Cardiac fibroblast (primary cell): ENCODE measurements around the gene HOXB2.

Experiments used
- DNase-seq, 2 donors: peaks; one replicate each; pipeline versions ENCODE4 v3.0.0 to v3.0.0-alpha.2; 2010; ENCODE audit warnings: low read depth in 2 of 2
- H3K4me3 ChIP-seq, 2 donors: replicated peaks in 1 of 2; 1 replicate in 1 of 2; 2 replicates in 1 of 2; pipeline ENCODE4 v1.5.1; 2011; ENCODE audit warnings: low read depth in 2 of 2, low read length in 2 of 2, mild to moderate bottlenecking in 2 of 2, moderate library complexity in 1 of 2
- TF ChIP-seq, protein P1 (sequence below): IDR thresholded peaks from one replicate; pipeline ENCODE4 v1.5.1; 2011; ENCODE audit warnings: low read depth, mild to moderate bottlenecking, low read length, inconsistent platforms

The HOXB2 gene

DNA sequence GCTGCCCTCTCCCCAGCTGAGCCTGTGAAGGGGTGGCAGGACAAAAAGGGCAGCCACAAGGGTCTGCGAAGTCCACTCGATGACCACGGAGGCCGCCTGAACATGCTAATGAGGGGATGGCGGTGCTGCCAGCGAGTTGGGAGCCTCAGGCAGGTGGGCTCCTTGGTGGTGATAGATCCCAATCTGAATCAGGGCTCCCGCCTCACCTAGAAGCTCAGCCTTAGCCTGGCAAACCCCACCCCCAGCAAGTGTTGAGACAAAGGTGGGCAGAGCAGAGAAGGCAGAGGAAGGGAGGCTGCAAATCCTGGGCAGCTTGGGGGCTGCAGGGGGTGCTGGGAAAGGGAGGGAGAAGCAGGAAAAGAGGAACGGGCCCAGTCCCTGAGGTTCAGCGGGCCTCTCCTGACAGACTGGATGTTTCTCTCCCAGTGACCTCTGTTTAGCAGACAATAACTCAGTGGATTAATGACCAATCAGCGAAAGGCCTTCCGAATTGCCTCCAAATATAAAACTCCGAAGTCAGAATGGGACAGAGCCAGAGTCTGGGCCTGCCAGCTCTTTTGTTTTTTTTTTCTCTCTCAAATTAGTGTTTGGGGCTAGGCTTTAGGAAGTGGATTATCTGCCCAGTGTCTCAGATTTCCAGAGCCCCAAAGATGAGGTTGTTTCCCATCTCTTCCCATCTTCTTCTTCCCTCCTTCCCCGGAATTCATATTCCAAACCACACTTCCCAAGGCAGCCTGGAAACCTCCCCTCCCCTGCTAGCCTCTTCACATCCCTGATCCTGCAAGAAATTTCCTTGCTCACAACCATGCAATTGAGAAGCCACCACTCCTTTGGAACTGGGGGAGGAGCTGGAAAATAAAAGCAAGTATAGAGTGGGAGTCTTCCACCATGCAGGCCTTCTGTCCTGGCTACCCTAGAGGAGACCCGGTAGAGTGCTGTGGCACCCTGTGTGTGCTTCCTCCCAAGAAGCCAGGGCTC, 15.2 kb upstream of the HOXB2 start:
- H3K4me3 ChIP-seq, result no peak overlapping the region
- DNase-seq, result no peak
- TF ChIP-seq, protein P1, sequence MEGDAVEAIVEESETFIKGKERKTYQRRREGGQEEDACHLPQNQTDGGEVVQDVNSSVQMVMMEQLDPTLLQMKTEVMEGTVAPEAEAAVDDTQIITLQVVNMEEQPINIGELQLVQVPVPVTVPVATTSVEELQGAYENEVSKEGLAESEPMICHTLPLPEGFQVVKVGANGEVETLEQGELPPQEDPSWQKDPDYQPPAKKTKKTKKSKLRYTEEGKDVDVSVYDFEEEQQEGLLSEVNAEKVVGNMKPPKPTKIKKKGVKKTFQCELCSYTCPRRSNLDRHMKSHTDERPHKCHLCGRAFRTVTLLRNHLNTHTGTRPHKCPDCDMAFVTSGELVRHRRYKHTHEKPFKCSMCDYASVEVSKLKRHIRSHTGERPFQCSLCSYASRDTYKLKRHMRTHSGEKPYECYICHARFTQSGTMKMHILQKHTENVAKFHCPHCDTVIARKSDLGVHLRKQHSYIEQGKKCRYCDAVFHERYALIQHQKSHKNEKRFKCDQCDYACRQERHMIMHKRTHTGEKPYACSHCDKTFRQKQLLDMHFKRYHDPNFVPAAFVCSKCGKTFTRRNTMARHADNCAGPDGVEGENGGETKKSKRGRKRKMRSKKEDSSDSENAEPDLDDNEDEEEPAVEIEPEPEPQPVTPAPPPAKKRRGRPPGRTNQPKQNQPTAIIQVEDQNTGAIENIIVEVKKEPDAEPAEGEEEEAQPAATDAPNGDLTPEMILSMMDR, result no peak

DNA sequence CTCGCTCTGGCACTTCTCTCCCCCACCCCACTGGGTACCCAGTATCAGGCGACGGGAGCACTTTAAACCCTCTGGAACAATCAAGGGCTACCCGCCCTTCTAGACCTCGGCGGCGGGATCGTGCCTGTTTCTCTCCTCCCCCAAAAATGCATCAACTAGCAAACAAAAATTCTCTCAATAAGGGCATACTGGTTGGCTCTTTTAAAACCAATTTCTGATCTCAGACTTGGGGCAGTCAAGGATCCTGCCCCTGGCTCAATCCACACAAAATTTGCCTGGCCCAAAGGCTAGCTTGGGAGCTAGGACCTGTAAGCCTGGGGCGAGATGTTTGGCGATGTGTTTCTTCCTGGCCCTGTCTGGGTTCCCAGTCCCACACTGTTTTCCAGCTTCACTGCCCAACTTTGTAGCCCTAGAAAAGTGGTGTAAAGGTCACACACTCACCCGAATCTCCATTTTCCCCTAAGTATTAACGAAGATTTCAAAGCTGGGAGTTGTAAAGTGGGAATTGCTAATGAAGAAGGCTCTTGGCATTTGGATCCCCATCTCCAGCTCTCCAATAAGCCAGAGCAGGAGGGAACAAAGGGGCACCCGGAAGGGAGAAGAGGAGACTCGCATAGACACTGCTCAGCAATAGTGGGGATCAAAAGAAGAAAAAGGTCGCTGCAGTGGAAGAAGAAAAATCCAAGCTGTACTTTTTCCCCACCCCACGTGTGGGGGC, 14.4 kb upstream of the HOXB2 start:
- H3K4me3 ChIP-seq, result no peak overlapping the region
- no peak for DNase-seq
- TF ChIP-seq, protein P1, result no peak

- no peak overlapping the region for H3K4me3 ChIP-seq
- DNase-seq, result no peak
- TF ChIP-seq, protein P1, result no peak
Observed at GRCh38 chr17:48558831-48559121, 13.9 kb upstream of the HOXB2 start.

DNA sequence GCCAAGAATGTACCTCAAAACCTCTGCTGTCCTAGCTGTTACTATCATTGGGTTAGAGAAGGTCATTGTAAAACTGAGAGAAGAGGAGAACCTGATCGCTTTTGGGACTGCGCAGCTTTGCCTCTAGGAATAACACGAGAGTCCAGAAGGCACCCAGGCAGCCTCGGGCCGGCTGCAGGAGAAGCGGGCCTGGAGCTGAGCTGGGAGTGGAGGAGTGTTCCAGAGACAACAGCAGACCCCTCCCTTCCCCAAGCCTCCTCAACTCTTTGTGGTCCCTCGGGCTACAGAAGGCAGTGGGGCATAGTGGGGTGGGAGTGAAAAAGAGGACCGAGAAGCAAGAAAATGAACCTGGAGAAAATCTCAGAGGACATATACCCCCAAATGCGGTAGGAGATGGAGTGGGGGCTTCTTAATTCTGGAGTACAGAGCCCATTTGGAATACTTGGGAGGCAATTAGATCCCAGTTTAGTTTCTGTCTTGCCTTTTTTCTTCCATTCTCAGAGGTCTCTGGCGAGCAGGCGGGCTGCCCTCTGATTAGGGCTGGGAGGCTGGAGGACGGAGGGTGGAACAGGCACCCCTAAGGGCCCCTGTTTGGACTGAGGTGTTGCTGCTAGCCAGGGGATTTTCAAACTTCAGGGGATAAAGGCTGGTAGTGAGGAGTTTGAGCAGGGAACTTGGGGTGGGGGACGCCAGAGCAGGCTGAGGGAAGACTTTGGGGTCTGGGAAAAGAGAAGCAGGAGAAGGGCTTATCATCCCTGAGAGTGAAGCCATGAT, 13.3 kb upstream of the HOXB2 start:
- no peak overlapping the region for H3K4me3 ChIP-seq
- TF ChIP-seq, protein P1, result no peak
- DNase-seq, result no peak

- TF ChIP-seq, protein P1, result no peak
- H3K4me3 ChIP-seq, result no peak overlapping the region
Observed at GRCh38 chr17:48556576-48557401, 11.9 kb upstream of the HOXB2 start.

GRCh38 chr17:48556229-48556575, 11.3 kb upstream of the HOXB2 start:
- TF ChIP-seq, protein P1, result no peak
- H3K4me3 ChIP-seq, result no peak overlapping the region
- no peak for DNase-seq

More at GRCh38 chr17:48556576-48557401, 11.9 kb upstream of the HOXB2 start:
- DNase-seq, result no peak
